Liver (tissue), 3 donors: ENCODE data around the gene PCDHA10.
"Not testable (repeated sequence)": the region's sequence is repeated elsewhere in the genome, so short reads cannot be mapped to it uniquely, and the experiment has no call there.

Experiments
- CTCF ChIP-seq: fragments of 150-350 bp; IDR thresholded peaks from 2 replicates; pipeline ENCODE4 v1.5.1; 2017; ENCODE audit warnings: improper control_type of control experiment, low read depth, low read length; ENCODE audit not compliant: missing input control
- MAX ChIP-seq: IDR thresholded peaks from 2 replicates; pipeline ENCODE4 v1.6.1; 2016; ENCODE audit warnings: antibody characterized with exemption
- SP1 ChIP-seq: IDR thresholded peaks from 2 replicates; pipeline ENCODE4 v1.6.1; 2018; ENCODE audit warnings: antibody characterized with exemption, mild to moderate bottlenecking
- donor health status: healthy.
- donor health status: healthy.

- not testable (repeated sequence) for TF ChIP-seq CTCF, SP1, MAX
Measured at GRCh38 chr5:140808241-140808888, 47.3 kb upstream of the PCDHA10 start.
